MCF 10A (cell line): ENCODE measurements around the gene NDUFAF3. TPM values are rescaled to one million over a fixed set of nuclear protein-coding genes. Genes with fewer than 3 reads are reported as not detected.
A peak's percentile ranks its signal among the peaks of the same experiment; 100 is the strongest.

Source experiments
- BruUV-seq: library from RNA; stranded (reverse); fragments of 400-500 nt; replicated peaks from 2 replicates; lab custom pipeline; 2021; lab: Mats Ljungman, UMichigan
- CTCF ChIA-PET: fragments of 300-600 bp; sonication (Branson Sonifier 250); formaldehyde crosslinking; extraction: SDS; loops from one replicate; lab custom pipeline; 2021; ENCODE audit warnings: antibody characterized with exemption, inconsistent platforms; lab: Yijun Ruan, JAX
- POLR2A ChIA-PET: fragments of 300-600, 350-650 bp; sonication (Branson Sonifier 250); formaldehyde crosslinking; extraction: SDS; loops from one replicate; lab custom pipeline; 2020; ENCODE audit warnings: antibody characterized with exemption, inconsistent platforms; lab: Yijun Ruan, JAX
- DNase-seq: peaks from one replicate; pipeline ENCODE4 v3.0.0-alpha.2; 2018; ENCODE audit not compliant: unreplicated experiment
- H3K27ac Mint-ChIP-seq: one replicate; pipeline ENCODE4 v1.8.0; 2022; ENCODE audit warnings: mild to moderate bottlenecking, low read depth, mixed read lengths; ENCODE audit not compliant: unreplicated experiment
- H3K27me3 Mint-ChIP-seq: one replicate; pipeline ENCODE4 v1.8.0; 2022; ENCODE audit warnings: mixed read lengths; ENCODE audit not compliant: insufficient read depth, unreplicated experiment
- H3K36me3 Mint-ChIP-seq: one replicate; pipeline ENCODE4 v1.8.0; 2022; ENCODE audit warnings: mild to moderate bottlenecking, moderate library complexity, mixed read lengths; ENCODE audit not compliant: insufficient read depth, unreplicated experiment
- H3K4me1 Mint-ChIP-seq: one replicate; pipeline ENCODE4 v1.8.0; 2022; ENCODE audit warnings: mixed read lengths; ENCODE audit not compliant: insufficient read depth, unreplicated experiment
- H3K4me3 Mint-ChIP-seq: one replicate; pipeline ENCODE4 v1.8.0; 2022; ENCODE audit warnings: mild to moderate bottlenecking, moderate library complexity, mixed read lengths; ENCODE audit not compliant: unreplicated experiment
- H3K9me3 Mint-ChIP-seq: one replicate; pipeline ENCODE4 v1.8.0; 2022; ENCODE audit warnings: mixed read lengths; ENCODE audit not compliant: unreplicated experiment
- CTCF ChIP-seq: fragments of 200-600 bp; IDR thresholded peaks from one replicate; pipeline ENCODE4 v1.8.0; 2022; ENCODE audit warnings: antibody characterized with exemption, mild to moderate bottlenecking; ENCODE audit not compliant: unreplicated experiment
- intact Hi-C: fragments of 100-400 bp; cut with micrococcal nuclease; formaldehyde crosslinking; loops from 2 replicates; pipeline ENCODE4 v1.14.1; 2022
- total RNA-seq: library from RNA; stranded (reverse); gene quantifications from 2 replicates; pipeline ENCODE4 v1.2.3, GENCODE V29; 2022

NDUFAF3 gene
- total RNA-seq, 1 experiment from 2014 or later = 77.8 TPM

GRCh38 chr3:49017229-49017970 lies 4.5 kb upstream of the NDUFAF3 start:
- peak overlapping the region; percentile 86 for H3K27ac Mint-ChIP-seq
- no peaks in the 10 kb centered on the region for H3K27me3 Mint-ChIP-seq

DNA sequence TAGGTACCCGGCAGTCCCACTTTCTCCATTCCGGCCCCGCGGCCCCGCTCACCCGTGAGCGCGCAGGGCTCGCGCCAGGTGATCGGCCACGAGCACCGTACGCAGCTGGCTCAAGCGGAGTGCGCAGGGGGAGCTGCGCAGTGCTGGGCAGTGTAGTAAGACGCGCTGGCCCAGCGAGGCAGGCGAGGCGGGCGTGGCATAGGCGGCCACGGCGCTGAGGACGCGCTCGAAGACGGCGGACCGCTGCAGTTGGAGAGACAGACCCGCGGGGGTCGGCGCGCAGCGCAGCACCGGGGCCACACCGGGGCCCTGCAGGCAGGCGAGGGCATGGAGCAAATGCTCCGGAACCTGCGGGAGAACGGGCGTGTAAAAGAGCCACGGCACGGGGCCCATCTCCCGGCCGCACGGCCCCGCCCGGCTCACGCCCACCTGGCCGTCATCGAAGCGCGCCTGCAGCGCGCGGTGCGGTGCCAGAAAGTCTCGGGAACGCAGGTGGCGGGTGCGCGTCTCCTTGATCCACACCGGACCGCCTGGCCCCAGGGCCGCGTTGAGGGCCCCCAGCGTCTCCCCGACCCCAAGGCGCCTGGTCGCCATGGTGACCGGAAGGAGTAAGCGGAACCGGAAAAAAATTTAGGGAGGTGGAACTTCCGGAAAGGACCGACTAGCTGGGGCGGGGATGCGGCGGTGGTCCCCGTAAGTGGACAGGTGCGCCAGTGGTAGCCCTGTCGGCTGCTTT lies 3.8 kb upstream of the NDUFAF3 start, which contains the start of gene DALRD3:
TSS of gene DALRD3 (minus strand) at position 610 of the 736 bp plus-strand sequence. CDS start at position 594, 16 bp downstream.
- Mint-ChIP-seq H3K4me1 (no peaks in the 10 kb centered on the region), H3K9me3 (no peaks in the 10 kb centered on the region), H3K27me3 (no peaks in the 10 kb centered on the region), H3K36me3 (peaks cover 66% of the 10 kb centered on the region), H3K27ac (peak within 1 kb of the TSS; percentile 86), H3K4me3 (peak within 1 kb of the TSS; percentile 89)
- ChIA-PET POLR2A (interaction anchor here (0.7 to 9.9 kb wide), 17 partner anchors 8 to 452 kb away, joined by 3 to 251 read pairs (median 5); partner anchors contain the start of genes ARIH2, DAG1, IMPDH2 and P4HTM), CTCF (interaction anchor here (1.1 to 2.4 kb wide), 4 partner anchors 10 to 30 kb away, joined by 3 to 7 read pairs (median 4); partner anchors contain the start of gene P4HTM)
- no peak for TF ChIP-seq CTCF
- no TSS peak for BruUV-seq
- DNase-seq = peak; percentile 66
- intact Hi-C loops = no loop called here

More at GRCh38 chr3:49017229-49017970, 4.5 kb upstream of the NDUFAF3 start:
- no TSS peak for BruUV-seq
- H3K4me3 Mint-ChIP-seq = peak overlapping the region; percentile 89
- no peak for TF ChIP-seq CTCF
- H3K36me3 Mint-ChIP-seq = peaks cover 64% of the 10 kb centered on the region
- DNase-seq = peak; percentile 37
- ChIA-PET CTCF (interaction anchor here (1.1 to 2.4 kb wide), 3 partner anchors 9 to 30 kb away, joined by 3 to 7 read pairs (median 5); no protein-coding TSS in a partner anchor), POLR2A (interaction anchor here (0.7 to 9.9 kb wide), 16 partner anchors 9 to 453 kb away, joined by 3 to 251 read pairs (median 4); partner anchors contain the start of genes DAG1, IMPDH2, P4HTM and QRICH1)
- intact Hi-C loops = no loop called here
- H3K4me1 Mint-ChIP-seq = no peaks in the 10 kb centered on the region
- H3K9me3 Mint-ChIP-seq = no peaks in the 10 kb centered on the region

DNA sequence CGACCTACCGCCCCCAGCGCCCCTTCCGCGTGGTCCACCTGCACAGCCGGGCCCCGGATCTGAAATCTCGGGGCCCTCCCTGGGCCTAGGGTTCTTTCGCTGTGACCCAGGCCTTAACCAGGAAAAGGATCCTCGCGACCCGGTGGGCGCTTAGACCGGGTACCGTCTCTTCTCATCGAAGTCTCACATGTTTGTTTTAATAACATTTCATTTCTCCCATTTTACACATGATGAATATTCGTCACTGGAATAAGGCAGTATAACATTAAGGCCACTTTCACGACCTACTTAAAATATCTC lies 3.3 kb upstream of the NDUFAF3 start:
- Mint-ChIP-seq H3K4me3 (peak overlapping the region; percentile 89), H3K9me3 (no peaks in the 10 kb centered on the region), H3K4me1 (no peaks in the 10 kb centered on the region), H3K36me3 (peaks cover 66% of the 10 kb centered on the region), H3K27ac (peak overlapping the region; percentile 86), H3K27me3 (no peaks in the 10 kb centered on the region)
- intact Hi-C loops = no loop called here
- ChIA-PET POLR2A (interaction anchor here (0.7 to 9.9 kb wide), 14 partner anchors 8 to 451 kb away, joined by 3 to 251 read pairs (median 6); partner anchors contain the start of genes ARIH2, IMPDH2, P4HTM and QRICH1), CTCF (interaction anchor here (1.2 kb wide), 1 partner anchor 29 kb away, joined by 4 read pairs; the partner anchor contains the start of gene P4HTM)
- BruUV-seq = no TSS peak
- no peak for TF ChIP-seq CTCF
- DNase-seq = peak; percentile 26
